WTC11 (cell line): Measurements from ENCODE around the gene SSU72.

Experiments
- SP1 ChIP-seq: sonication (generic); formaldehyde crosslinking; conservative IDR thresholded peaks from 2 replicates; pipeline ENCODE4 v1.8.1; 2022; ENCODE audit warnings: missing genetic modification reagents
- TP53 ChIP-seq: sonication (generic); formaldehyde crosslinking; IDR thresholded peaks from 2 replicates; pipeline ENCODE4 v1.8.1; 2023; ENCODE audit warnings: mild to moderate bottlenecking, missing genetic modification reagents
- ZNF416 ChIP-seq: fragments of 250-450 bp; sonication (Bioruptor Pico); IDR thresholded peaks from 2 replicates; pipeline ENCODE4 v1.9.0; 2021; ENCODE audit warnings: mild to moderate bottlenecking, inconsistent platforms

GRCh38 chr1:1544544-1544943, 30.1 kb downstream of the SSU72 start:
- no peak for TF ChIP-seq ZNF416 (CRISPR knock-in tag)
- no peak for TF ChIP-seq TP53 (CRISPR knock-in tag)
- no peak for TF ChIP-seq SP1 (CRISPR knock-in tag)
